HG03575 (cell line): Measurements from ENCODE around the gene ADM.
A peak's percentile ranks its signal among the peaks of the same experiment; 100 is the strongest.

Source experiments
- ATAC-seq: cut with Tn5 transposase; IDR thresholded peaks from one replicate; pipeline ENCODE4 v1.9.1; 2021; ENCODE audit not compliant: unreplicated experiment, insufficient number of reproducible peaks, low FRiP score; ENCODE audit errors: extremely low read depth

The ADM gene

GRCh38 chr11:10307400-10308200 lies 2.7 kb downstream of the ADM start:
- peak; percentile 36 for ATAC-seq

- no peak for ATAC-seq
Observed at GRCh38 chr11:10308201-10308954, 3.5 kb downstream of the ADM start.

- ATAC-seq = no peak
Observed at GRCh38 chr11:10309163-10310093, 4.6 kb downstream of the ADM start.

- ATAC-seq = no peak
Observed at GRCh38 chr11:10310301-10310841, 5.5 kb downstream of the ADM start.

GRCh38 chr11:10311802-10312201 lies 6.9 kb downstream of the ADM start:
- ATAC-seq = no peak

GRCh38 chr11:10314199-10315072 lies 9.6 kb downstream of the ADM start:
- ATAC-seq = peak; percentile 48

- ATAC-seq = no peak
Observed at GRCh38 chr11:10315083-10315482, 10.2 kb downstream of the ADM start.

GRCh38 chr11:10317151-10317755 lies 12.4 kb downstream of the ADM start:
- no peak for ATAC-seq

- ATAC-seq = peak; percentile 42
Observed at GRCh38 chr11:10317776-10318526, 13.1 kb downstream of the ADM start.

GRCh38 chr11:10318527-10318802 lies 13.6 kb downstream of the ADM start:
- ATAC-seq = no peak

GRCh38 chr11:10319702-10320558 lies 15.1 kb downstream of the ADM start:
- ATAC-seq = no peak

GRCh38 chr11:10320736-10321465 lies 16.0 kb downstream of the ADM start:
- no peak for ATAC-seq

GRCh38 chr11:10322401-10322800 lies 17.5 kb downstream of the ADM start:
- ATAC-seq = no peak

- ATAC-seq = no peak
Observed at GRCh38 chr11:10322830-10323792, 18.2 kb downstream of the ADM start.

GRCh38 chr11:10323793-10324170 lies 18.9 kb downstream of the ADM start:
- no peak for ATAC-seq
